Measurements from ENCODE around the gene TMEM163. TPM values are rescaled to one million over a fixed set of nuclear protein-coding genes. Genes with fewer than 3 reads are reported as not detected.

TMEM163 gene
- total and polyA plus RNA-seq, 2 of the 13 experiments (the other 11 are each of a cell fraction or from before 2014, with no cell fraction given): 0.05 TPM; not detected in 1

- TF ChIP-seq ZNF644 (CRISPR knock-in tag; IDR thresholded peaks at IDR 0.05; ENCODE audit: low read depth) (no peak), NR2C2 (CRISPR knock-in tag; IDR thresholded peaks at IDR 0.05; ENCODE audit: borderline replicate concordance) (no peak), ZNF44 (CRISPR knock-in tag; IDR thresholded peaks at IDR 0.05) (no peak), TAF1 (CRISPR knock-in tag; IDR thresholded peaks at IDR 0.05) (no peak), TRIM22 (IDR thresholded peaks at IDR 0.05) (no peak), PCBP2 (optimal IDR thresholded peaks at IDR 0.05; ENCODE audit: low read depth, low read length, poor library complexity, severe bottlenecking) (no peak), SMARCC2 (IDR thresholded peaks at IDR 0.05) (no peak), SMAD3 (CRISPR knock-in tag; IDR thresholded peaks at IDR 0.05) (no peak), POLR2A (IDR thresholded peaks at IDR 0.05; ENCODE audit: insufficient read depth in 1 of 2, low read depth in 2 of 2, low read length in 2 of 2) (no peak), MTF2 (CRISPR knock-in tag; IDR thresholded peaks at IDR 0.05; ENCODE audit: borderline replicate concordance) (no peak), MLLT10 (CRISPR knock-in tag; IDR thresholded peaks at IDR 0.05) (no peak), SIN3A (IDR thresholded peaks at IDR 0.05; ENCODE audit: borderline replicate concordance, low read depth, low read length) (no peak), MTERF4 (CRISPR knock-in tag; IDR thresholded peaks at IDR 0.05) (no peak), ZNF703 (CRISPR knock-in tag; IDR thresholded peaks at IDR 0.05; ENCODE audit: borderline replicate concordance) (no peak)
- no TSS peak for BruUV-seq (replicated peaks)
Observed at GRCh38 chr2:134738141-134738870, 19.5 kb upstream of the TMEM163 start.

More at GRCh38 chr2:134738141-134738870, 19.5 kb upstream of the TMEM163 start:
- 0% methylated on average over 2 of the region's 2 CpGs for WGBS (ENCODE audit: low lambda C conversion rate)
- POLR2A ChIA-PET: no interaction called here
- no peaks in the 10 kb centered on the region for H3K4me1 ChIP-seq (ENCODE audit: insufficient read depth, low read length)
- in situ Hi-C loops (cut with HindIII; ENCODE audit: extremely low pct_ligation_motif_present, low pct_unique_long_range_greater_than_20kb) (no loop called here), intact Hi-C loops (cut with micrococcal nuclease; ENCODE audit: unreplicated experiment) (no loop called here)
- no peak overlapping the region for H2AFZ ChIP-seq (ENCODE audit: low read length)
- no peak overlapping the region for H3K4me2 ChIP-seq (ENCODE audit: low read depth, low read length)
- H3K79me2 ChIP-seq (ENCODE audit: insufficient read depth, low read length): no peaks in the 10 kb centered on the region
- H3K4me3 ChIP-seq (replicated peaks in 1 of 3; ENCODE audit: insufficient read depth in 1 of 3, low read depth in 2 of 3, low read length in 3 of 3): no peak overlapping the region
- H3K27me3 ChIP-seq (ENCODE audit: control insufficient read depth in 1 of 2, insufficient read depth in 2 of 2, low read length in 2 of 2): 0 out of 5 replicates have a peak, but pooled peaks cover 0 to 9% of the 10 kb centered on the region in 2 experiments
- DNase-seq (ENCODE audit: low spot score): no peak
- no peaks in the 10 kb centered on the region for H3K36me3 ChIP-seq (replicated peaks in 1 of 2; ENCODE audit: control insufficient read depth in 1 of 2, insufficient read depth in 2 of 2, low read length in 2 of 2)
- CTCF ChIA-PET (ENCODE audit: low intra/inter-chr PET ratio, low total read pairs): no interaction called here
- H3K9ac ChIP-seq (ENCODE audit: insufficient read depth, low read depth, low read length): no peak overlapping the region
- FAIRE-seq: no peak
- no peaks in the 10 kb centered on the region for H3K9me3 ChIP-seq (ENCODE audit: low read length)
- H3K27ac ChIP-seq (ENCODE audit: extremely low read length, insufficient read depth, low read length): no peak overlapping the region
- H4K20me1 ChIP-seq (ENCODE audit: insufficient read depth, low read length): no peaks in the 10 kb centered on the region
- ATAC-seq: peak; percentile 74

Measured in HepG2 (cell line).